Astrocyte (in vitro differentiated cells and primary cell): Measurements from ENCODE around the gene TMA7B.

Experiments
- EZH2 ChIP-seq: IDR thresholded peaks from 2 replicates; pipeline ENCODE4 v1.6.1; 2012; ENCODE audit warnings: mild to moderate bottlenecking, low read length, inconsistent platforms; ENCODE audit not compliant: insufficient read depth
- TF ChIP-seq, protein P1 (sequence below): IDR thresholded peaks from 2 replicates; pipeline ENCODE4 v1.5.1; 2011; ENCODE audit warnings: low read depth, mild to moderate bottlenecking, inconsistent platforms, low read length, moderate library complexity; ENCODE audit not compliant: insufficient read depth

DNA sequence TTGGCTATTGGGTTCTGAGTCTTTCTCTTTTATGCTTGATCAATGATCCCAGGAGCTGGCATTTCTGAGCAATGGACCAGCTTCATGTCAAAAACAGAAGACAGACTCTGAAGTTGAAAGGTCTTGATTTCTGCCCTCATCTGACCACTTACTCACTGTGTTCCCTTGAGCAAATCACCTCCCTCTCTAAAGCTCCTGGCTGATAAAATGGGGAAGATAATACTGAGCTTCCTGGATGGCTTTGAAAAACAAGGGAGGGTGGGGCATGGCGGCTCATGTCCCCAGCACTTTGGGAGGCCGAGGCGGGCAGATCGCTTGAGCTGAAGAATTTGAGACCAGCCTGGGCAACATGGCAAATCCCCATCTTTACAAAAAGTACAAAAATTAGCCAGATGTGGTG is 40.9 kb downstream of the TMA7B start:
- TF ChIP-seq, protein P1, sequence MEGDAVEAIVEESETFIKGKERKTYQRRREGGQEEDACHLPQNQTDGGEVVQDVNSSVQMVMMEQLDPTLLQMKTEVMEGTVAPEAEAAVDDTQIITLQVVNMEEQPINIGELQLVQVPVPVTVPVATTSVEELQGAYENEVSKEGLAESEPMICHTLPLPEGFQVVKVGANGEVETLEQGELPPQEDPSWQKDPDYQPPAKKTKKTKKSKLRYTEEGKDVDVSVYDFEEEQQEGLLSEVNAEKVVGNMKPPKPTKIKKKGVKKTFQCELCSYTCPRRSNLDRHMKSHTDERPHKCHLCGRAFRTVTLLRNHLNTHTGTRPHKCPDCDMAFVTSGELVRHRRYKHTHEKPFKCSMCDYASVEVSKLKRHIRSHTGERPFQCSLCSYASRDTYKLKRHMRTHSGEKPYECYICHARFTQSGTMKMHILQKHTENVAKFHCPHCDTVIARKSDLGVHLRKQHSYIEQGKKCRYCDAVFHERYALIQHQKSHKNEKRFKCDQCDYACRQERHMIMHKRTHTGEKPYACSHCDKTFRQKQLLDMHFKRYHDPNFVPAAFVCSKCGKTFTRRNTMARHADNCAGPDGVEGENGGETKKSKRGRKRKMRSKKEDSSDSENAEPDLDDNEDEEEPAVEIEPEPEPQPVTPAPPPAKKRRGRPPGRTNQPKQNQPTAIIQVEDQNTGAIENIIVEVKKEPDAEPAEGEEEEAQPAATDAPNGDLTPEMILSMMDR: no peak
- TF ChIP-seq EZH2: no peak
